NCI-H460 (cell line): ENCODE measurements around the gene ZDHHC8. TPM values are rescaled to one million over a fixed set of nuclear protein-coding genes. Genes with fewer than 3 reads are reported as not detected.
A peak's percentile ranks its signal among the peaks of the same experiment; 100 is the strongest.

ENCODE experiments used
- DNase-seq: peaks from one replicate; pipeline ENCODE4 v3.0.0-alpha.2; 2016; ENCODE audit warnings: low read depth; ENCODE audit errors: extremely low read depth
- total RNA-seq: library from RNA; depleted of rRNA; stranded (reverse); fragments of >200 nt; shearing (Covaris generic); gene quantifications from 2 replicates; pipeline ENCODE4 v1.2.3, GENCODE V29; 2014

ZDHHC8 gene
- total RNA-seq, 1 experiment from 2014 or later = 8.1 TPM

DNA sequence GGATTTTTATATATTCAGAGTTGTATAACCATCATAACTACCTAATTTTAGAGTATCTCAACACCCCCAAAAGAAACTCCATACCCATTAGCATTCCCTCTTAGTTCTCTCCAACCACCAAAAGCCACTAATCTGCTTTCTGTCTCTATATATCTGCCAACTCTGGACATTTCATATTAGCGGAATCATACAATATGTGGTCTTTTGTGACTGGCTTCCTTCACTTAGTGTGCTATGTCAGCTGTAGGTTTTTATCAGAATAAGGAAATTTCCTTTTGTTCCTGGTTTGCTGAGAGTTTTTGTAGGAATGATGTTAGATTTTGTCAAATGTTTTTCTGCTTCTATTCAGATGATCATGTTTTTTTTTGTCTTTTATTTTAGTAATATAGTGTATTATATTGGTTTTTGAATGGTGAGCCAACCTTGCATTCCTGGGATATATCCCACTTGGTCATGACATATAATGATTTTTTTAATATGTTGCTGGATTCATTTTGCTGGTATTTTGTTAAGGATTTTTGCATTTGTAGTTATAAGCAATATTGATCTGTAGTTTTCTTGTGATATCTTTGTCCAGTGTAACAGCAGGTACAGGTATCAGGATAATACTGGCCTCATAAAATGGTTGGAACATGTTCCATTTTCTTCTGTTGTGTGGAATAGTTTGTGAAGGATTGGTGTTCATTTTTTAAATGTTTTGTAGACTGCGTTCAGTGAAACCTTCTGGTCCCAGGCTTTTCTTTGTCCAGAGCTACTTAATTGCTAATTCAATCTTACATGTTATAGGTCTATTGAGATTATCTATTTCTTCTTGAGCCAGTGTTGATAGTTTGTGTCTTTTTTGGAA, 34.8 kb upstream of the ZDHHC8 start:
- DNase-seq = no peak

DNA sequence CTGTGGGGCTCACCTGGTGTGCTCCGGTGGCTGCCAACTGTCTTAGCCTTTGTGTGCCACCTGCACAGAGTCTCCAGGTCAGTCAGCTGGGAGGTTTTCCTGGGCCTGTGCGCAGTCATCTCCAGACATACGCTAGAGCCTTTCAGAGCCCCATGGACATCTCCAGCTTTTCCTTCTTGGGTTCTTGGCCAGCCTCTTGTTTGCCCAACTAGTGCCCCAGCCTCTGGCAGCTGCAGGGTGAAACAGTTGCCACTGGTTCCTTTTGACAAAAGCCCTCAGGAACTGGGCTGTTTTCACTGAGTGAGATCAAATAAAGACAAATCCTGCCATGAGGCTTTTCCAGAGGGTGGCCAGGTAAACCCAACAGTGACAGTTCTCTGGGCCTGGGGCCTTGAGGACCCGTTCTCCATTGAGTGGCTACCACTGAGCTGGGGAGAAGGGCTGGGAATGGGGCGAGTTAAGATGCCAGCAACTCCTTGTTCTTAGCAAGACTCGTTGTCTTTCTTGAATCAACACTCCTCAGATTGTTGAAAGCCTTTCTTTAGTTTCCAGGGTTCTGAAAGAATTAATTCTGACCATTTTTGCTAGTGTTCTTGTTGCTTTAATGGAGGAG, 32.4 kb upstream of the ZDHHC8 start:
- DNase-seq = no peak

DNA sequence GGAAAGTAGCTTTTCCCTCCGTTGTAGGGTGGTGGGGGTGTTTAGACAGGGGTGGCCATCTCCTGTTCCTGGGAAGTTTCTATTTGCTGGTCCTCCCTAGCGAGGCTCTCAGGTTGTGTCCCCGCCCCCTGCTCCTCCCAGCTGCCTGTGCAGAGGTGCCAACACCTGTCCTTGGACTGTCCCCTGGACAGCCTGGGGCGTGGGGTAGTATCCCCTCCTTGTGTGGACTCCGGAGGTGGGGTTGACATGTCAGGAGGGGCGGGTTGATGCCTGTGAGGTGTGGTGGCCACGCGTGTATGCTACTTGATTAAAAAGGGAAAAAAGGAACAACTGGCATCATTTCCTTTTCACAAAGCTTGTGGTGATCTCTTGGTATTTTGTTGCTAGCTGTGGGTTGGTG, 30.0 kb upstream of the ZDHHC8 start:
- DNase-seq = no peak

DNA sequence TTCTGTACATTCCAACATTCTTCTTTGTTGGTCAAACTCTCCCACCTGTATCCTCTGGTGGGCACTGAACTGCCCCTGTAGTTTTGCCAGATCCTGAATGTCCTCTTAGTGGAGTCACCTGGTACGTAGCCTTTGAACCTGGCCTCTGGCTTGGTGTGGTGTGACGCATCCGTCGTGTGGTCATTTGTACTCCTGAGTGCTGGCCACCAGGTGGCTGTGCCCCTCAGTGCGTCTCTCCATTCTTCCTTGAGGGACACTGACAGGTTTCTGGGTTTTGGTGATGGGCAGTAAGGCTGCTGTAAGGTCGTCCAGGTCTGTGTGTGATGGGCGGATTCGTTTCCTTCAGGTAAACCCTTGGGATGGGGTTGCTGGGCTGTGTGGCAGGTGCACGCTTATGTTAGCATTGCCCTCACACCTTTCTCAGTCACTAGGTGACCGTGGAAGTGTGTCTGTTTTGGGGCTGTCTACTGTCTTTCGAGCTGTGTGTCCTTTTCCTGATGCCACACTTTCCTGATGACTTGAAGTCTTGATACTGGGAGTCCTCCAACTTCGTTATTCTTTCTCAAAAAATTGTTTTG, 29.3 kb upstream of the ZDHHC8 start:
- DNase-seq = no peak

DNA sequence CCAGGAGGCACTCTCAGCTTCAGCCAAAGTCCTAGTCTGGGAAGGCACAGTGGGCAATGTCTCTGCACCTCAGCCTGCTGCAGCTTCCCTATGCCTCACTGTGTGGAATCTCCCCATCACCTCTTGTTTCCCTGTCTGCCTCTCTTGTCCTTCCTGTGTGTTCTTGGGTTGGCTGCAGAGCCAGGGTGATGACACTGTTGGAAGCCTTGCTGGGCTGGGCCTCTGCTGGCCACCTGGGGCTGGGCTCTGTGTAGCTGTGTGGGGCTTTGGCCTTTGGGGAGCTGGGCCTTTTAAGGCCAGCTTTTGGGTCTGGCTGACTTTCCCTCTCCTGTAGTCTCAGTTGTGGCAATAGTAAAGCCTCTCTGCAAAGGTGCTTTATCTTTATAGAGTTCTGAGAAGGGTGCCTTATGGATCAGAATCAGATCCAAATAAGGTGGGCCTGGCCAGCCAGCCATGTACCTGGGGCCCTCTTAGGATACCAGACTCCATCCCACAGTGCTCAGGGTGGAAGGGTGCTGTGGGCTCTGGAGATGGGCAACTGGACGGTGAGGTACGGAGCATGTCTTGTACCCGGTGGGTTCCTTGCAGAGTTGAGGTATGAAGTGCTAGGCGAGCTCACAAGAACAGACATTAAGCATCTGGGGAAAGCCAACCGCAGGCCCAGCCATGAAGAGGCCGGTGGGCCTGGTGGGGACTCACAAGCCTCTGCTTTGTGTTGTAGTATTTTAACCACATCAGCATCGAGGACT, 26.0 kb upstream of the ZDHHC8 start:
- no peak for DNase-seq

DNA sequence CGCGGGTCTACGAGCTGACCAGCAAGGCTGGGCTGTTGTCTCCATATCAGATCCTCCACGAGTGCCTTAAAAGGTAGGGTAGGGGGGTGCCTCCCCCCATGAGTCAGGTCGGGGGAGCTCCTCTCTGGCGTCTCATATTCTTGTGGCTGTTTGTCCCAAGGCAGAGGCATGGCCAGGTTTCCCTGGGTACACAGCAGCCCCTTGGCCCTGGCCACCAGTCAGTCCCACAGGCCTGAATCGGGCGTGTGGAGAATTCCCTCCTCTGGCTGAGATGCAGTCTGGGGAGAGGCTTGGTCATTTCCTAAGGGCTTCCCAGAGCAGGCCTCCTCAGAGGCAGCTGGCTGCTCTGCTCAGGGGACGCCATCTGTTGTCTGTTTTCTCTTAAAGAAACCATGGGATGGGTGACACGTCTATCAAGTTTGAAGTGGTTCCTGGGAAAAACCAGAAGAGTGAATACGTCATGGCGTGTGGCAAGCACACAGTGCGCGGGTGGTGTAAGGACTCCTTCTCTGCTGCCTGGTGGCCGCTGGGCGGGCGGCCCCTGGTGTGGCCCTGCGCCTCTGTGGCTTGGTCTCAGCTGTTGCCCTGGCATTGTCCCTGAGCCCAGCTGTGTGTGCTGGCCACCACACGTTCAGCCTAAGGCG, 25.3 kb upstream of the ZDHHC8 start:
- DNase-seq = no peak

DNA sequence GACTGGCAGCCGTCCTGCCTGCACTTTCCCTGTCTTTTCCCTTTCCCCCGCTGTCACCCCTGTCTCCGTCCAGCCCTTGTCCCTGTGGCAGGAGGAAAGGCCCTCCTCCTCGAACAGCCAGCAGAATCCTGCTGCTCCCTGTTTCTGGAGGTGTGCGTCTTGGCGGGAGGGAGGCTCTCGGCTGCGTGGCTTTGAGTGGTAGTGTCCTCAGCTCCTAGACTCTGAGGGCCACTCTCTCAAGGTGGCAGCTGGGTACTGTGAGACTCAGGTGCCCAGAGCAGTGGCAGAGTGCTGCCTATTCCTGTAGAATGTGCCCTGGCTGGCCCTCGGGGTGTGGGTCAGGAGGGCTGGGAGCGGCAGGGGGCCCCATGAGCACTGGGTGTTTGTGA, 24.8 kb upstream of the ZDHHC8 start:
- no peak for DNase-seq

DNA sequence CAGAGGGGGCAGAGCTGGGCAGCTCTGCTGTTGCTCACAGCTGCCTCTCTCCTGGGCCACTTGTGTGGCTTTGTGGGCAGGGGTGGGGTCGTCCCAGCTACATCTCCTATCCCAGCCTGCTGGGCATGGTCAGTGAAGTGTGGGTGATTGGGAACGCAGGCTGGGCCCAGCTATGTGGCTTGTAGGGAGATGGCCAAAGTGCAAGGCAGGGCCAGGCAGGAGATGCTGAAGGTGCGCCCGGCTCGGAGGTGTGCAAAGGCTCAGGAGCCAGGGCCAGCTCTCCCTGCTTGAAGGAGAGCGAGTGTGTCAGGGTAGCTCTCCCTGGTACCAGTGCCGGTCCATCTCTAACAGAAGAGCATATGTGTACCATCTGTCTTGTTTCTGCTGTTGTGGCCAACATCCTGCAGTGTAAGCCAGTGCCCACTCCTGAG, 24.1 kb upstream of the ZDHHC8 start:
- no peak for DNase-seq

DNA sequence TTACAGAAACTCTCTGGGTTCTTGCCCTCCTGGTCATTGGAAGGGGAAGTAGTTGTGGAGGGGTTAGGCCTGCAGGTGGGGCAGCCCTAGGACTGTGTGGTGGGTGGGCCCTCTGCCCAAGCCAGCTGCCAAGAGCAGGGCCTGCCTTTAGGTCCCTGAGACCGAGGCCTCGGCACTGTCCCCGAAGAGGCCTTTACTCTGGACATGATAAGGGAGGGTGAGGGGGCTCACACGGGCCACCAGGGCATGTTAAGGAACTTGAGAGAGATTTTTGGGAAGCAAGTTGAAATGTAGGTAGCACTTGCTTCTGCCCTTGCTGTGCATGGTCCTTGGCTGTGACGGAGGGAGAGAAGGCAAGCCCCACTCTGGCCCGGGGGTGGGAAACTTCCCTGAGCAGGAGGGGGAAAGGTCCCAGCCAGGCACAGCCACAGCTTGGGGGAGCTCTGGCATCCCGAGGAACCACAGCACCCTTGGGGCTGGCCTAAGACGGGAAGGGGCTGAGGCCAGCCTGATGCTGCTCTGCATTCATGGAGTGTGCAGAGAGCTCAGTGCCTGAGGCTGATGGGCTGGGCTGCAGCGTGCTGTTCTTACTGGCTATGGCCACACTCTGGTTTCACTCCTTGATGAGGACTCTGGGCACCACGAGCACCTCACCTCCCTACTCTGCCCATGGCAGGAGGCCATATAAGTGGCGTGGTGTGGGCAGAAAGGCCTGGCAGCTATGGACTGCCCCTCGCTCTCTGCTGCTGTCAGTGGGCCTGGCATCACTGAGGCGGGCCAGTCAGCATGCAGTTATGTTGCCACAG, 23.4 kb upstream of the ZDHHC8 start:
- DNase-seq = no peak

DNA sequence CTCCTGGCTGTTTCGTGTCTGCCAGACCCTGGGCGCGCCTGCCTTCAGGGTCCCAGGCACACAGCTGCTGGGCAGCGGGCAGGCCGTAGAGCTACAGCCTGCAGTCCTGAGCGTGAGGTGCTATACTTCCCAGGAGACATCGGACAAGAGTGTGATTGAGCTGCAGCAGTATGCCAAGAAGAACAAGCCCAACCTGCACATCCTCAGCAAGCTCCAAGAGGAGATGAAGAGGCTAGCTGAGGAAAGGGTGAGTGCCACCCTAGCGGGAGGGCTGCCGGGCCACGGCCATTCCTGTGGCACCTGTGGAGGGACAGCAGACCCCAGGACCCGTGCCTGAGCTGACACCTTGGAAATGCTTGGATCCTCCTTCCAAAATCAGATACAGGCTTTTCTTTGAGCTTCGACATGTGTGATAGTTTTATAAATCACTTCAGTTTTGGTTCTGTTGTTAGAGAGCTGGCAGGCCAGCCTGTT, 22.8 kb upstream of the ZDHHC8 start:
- DNase-seq = no peak

DNA sequence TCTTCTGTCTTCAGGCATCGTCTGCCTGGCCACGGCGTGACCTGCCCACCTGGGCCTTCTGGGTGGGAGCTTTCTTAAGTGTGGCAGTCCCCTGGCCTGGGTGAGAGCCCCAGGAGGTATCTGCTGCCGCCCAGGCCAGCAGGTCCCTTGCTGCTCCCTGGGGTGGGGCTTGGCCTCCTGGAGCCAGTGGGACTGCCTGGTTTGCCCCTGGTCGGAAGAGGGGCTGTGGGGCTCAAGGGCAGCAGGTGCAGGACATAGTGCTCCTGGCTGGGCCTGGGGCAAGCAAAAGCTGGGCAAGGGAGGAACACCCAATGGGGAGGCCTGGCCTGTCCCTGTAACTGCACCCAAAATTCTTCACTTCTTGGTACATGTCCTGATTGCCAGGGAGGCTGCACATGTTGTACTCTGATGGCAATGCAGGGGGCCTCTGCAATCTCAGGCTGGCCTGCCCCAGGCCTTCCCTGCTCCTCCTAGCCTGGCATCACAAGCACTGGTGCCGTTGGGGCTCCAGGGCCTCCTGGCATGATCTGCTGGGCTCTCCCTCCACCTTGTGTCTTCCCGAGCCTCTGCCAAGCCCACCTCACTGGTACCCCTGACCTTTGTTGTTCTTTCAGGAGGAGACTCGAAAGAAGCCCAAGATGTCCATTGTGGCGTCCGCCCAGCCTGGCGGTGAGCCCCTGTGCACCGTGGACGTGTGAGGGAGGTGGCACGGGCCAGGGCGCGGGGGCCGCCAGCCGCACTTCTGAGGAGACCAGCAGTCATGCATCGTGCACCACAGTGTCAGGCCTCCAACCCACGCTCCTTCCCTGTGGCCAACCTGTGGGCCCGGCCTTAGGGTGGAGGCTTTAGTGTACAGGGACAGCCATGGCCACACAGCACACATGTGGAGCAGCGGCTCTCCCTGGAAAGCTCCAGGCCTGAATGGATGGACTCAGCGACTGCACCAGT, 21.9 kb upstream of the ZDHHC8 start:
- no peak for DNase-seq

DNA sequence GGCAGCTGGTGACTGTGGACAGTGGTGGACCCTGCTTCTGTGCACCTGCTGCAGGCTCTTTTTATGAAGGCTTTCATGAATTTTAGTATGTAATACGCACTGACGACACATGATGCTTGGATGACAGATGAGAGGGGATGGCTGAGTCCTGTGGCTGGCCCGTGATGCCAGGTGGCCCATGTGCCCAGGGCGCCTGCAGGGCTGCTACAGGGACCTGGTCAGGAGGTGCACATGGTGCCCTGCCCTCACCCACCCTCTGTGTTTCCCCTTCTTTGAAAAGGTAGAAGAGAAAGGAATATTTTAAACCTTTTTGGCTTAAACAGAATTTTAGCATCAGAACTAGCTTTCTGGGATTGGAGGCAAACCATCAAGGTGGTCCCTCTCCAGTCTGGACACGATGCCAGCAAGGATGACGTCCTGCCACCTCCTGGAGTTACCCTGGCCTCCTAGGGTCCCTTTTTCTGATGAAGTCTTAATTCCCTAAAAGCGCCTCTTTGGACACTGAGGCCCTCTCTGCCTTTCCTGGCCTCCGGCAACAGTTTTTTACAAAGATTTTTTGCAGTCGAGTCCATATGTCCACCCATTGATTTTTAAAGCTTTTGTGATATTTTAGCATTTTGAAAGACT, 21.1 kb upstream of the ZDHHC8 start:
- no peak for DNase-seq

DNA sequence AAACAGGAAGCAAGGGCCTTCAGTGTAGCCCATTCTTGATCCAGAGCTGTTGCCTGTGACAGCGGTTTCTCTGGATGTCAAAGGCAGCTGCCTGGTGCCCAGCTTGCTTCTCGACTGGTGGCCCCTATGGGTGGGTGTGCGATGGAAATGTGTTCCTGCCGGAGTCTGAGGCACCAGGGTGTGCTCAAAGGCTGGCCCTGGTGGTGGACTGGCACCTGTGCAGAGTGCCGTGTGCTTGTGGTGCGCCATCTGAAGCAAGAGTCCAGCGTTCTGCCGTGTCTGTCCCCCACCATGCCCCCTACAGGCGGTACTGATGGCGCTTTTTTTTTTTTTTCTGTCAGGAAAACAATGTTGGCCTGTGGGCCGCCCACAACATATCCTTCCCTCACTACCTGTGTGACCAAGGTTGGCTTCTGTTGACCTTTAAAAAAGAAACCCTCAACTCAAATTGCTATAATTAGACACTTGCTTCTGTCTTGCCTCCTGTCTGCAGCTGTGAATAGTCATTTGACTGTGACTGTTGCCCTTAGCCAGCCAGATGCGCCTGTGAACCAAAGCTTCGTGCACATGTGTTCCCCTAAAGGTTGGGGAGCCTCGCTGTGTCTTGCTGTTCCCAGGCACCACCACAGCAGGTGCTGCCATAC, 20.4 kb upstream of the ZDHHC8 start:
- peak; percentile 22 for DNase-seq

DNA sequence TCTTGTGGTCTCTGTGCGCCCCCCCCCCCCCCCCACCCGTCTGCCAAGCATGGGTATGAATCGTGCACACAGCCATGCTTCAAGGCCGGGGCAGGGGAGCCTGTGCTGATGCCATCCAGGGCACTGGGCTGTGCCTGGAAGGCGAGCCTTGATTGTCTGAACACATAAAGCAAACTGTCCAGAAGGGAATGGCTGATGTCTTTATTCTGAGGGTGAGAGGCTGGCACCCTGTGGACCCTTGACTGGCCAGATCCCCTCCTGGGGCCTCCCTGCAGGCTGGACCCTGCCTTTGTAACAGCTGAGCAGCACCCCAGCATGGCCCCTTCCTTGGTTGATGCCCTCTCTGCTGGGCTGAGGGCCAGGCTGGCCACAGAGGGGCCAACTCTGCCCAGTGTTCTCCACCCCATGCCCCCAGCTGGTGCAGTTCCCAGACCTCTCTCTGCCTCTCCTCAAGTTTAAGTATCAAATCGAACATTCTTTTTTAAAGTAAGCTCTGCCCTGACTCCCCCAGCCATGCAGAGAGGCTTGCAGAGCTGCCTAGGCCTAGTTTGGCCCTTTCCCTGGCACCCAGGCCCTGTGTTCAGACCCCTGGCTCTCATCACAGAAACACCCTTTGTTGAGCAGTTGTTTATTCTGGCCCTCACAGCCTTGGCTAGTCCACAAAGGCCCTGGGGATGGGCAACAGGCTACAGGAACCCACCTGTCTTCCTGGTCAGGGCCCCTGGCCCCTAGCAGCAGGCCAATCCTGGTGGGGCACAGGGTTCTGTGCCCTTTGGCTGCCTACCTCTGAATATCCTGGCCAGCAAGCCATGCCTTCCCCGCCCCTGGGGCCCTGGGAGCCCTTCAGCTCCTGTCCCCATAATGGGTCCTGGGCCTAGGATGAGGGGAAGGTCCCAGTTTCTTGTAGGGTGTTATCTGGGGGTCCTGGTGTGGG, 19.6 kb upstream of the ZDHHC8 start:
- DNase-seq = no peak

DNA sequence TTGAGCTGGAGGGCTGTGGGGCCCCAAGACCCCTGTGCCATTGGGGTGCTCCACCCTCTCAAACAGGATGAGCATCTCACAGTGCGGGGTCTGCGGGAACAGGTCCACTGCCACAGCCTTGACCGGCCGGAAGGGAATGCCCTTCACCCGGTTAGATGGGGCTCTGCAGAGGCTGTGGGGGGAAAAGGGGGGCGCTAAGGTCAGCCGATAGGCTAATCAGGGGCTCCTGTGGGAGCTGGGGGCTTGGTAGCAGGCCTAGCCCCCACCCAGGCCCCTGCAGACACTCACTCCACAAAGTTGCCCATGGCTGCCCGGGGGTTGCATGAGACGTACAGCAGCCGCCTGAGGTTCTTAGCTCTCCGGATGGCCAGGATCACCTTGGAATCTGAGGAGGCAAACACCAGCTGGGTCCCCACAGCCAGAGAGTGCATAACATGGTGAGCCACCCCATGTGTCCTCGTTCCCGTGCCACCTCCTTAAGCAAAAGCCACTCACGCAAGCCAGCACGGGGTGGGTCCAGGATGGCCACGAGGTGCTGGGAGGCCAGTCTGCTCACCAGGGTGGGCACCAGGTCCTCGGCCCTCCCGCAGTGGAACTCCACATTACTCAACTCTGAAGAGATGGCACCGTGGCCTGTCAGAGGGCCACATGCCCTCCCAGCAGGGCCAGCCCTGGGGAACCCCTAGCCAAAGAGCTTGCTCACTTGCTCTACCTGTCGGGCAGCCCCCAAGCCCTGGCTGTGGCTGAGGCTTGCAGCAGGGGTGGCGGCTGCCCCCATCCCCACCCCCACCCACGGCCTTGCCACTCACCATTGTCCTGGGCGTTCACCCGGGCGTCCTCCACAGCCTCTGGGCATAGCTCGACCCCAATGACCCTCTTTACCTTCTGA, 18.7 kb upstream of the ZDHHC8 start:
- DNase-seq = no peak
